Forelimb muscle (tissue), 1 donor: ENCODE data around the gene RNASEH1. TPM values are rescaled to one million over a fixed set of nuclear protein-coding genes. Genes with fewer than 3 reads are reported as not detected.
"Not testable (repeated sequence)": the region's sequence is repeated elsewhere in the genome, so short reads cannot be mapped to it uniquely, and the experiment has no call there.

ENCODE experiments used
- DNase-seq: peaks from one replicate; pipeline ENCODE4 v3.0.0-alpha.2; 2013; ENCODE audit warnings: low read depth
- polyA plus RNA-seq: library from polyadenylated mRNA; unstranded; fragments of 120-200 nt; gene quantifications from one replicate; pipeline ENCODE4 v1.2.1, GENCODE V29; 2013; ENCODE audit not compliant: insufficient read length

RNASEH1 gene
- polyA plus RNA-seq, 1 donor, result 18.5 TPM

- no peak for DNase-seq
These were observed 31.0 kb upstream of the RNASEH1 start for GRCh38 chr2:3589086-3589485.

- DNase-seq, result no peak
These were observed 30.0 kb upstream of the RNASEH1 start for GRCh38 chr2:3588084-3588483.

- DNase-seq, result no peak
These were observed 29.3 kb upstream of the RNASEH1 start for GRCh38 chr2:3587432-3587831.

GRCh38 chr2:3587021-3587420 lies 28.9 kb upstream of the RNASEH1 start:
- DNase-seq, result no peak

GRCh38 chr2:3586220-3586619 lies 28.1 kb upstream of the RNASEH1 start:
- no peak for DNase-seq

- peak; percentile 45 for DNase-seq
These were observed 27.4 kb upstream of the RNASEH1 start for GRCh38 chr2:3585261-3586109.

- no peak for DNase-seq
These were observed 26.6 kb upstream of the RNASEH1 start for GRCh38 chr2:3584608-3585260.

GRCh38 chr2:3584076-3584475 lies 25.9 kb upstream of the RNASEH1 start:
- no peak for DNase-seq

GRCh38 chr2:3581367-3582262 lies 23.5 kb upstream of the RNASEH1 start:
- no peak for DNase-seq

GRCh38 chr2:3580449-3580848 lies 22.3 kb upstream of the RNASEH1 start:
- no peak for DNase-seq

- no peak for DNase-seq
These were observed 20.9 kb upstream of the RNASEH1 start for GRCh38 chr2:3578987-3579386.

GRCh38 chr2:3576263-3576630 lies 18.1 kb upstream of the RNASEH1 start:
- not testable (repeated sequence) for DNase-seq

GRCh38 chr2:3575534-3576262 lies 17.6 kb upstream of the RNASEH1 start:
- DNase-seq, result no peak

- no peak for DNase-seq
These were observed 16.0 kb upstream of the RNASEH1 start for GRCh38 chr2:3574155-3574554.

GRCh38 chr2:3572620-3573019 lies 14.5 kb upstream of the RNASEH1 start:
- DNase-seq, result no peak

GRCh38 chr2:3571284-3571683 lies 13.2 kb upstream of the RNASEH1 start:
- no peak for DNase-seq

GRCh38 chr2:3569656-3570055 lies 11.5 kb upstream of the RNASEH1 start:
- not testable (repeated sequence) for DNase-seq

- DNase-seq, result no peak
These were observed 8.7 kb upstream of the RNASEH1 start for GRCh38 chr2:3566806-3567205.

GRCh38 chr2:3565117-3565516 lies 7.0 kb upstream of the RNASEH1 start:
- no peak for DNase-seq

GRCh38 chr2:3563521-3563976 lies 5.4 kb upstream of the RNASEH1 start:
- no peak for DNase-seq

- DNase-seq, result no peak
These were observed 411 bp downstream of the RNASEH1 start for GRCh38 chr2:3557639-3558204.
